Activated CD4-positive, CD25-positive, alpha-beta regulatory T cell treated with anti-CD3 and anti-CD28 coated beads, Interleukin-2, amount 50 U/mL, for 72 hours (primary cell): ENCODE data around the gene AMACR.

Source experiments
- DNase-seq: peaks from one replicate; pipeline ENCODE4 v3.0.0; 2021

AMACR gene

GRCh38 chr5:34005211-34005610 lies 2.6 kb downstream of the AMACR start:
- no peak for DNase-seq

- no peak for DNase-seq
Measured at GRCh38 chr5:34003941-34004340, 3.9 kb downstream of the AMACR start.

GRCh38 chr5:34002629-34003328 lies 5.1 kb downstream of the AMACR start:
- no peak for DNase-seq

- DNase-seq: no peak
Measured at GRCh38 chr5:34001241-34001841, 6.5 kb downstream of the AMACR start.

GRCh38 chr5:33999978-34000377 lies 7.9 kb downstream of the AMACR start:
- DNase-seq: no peak

GRCh38 chr5:33997331-33997983 lies 10.4 kb downstream of the AMACR start:
- DNase-seq: no peak

GRCh38 chr5:33995865-33996264 lies 12.0 kb downstream of the AMACR start:
- DNase-seq: no peak

- no peak for DNase-seq
Measured at GRCh38 chr5:33994845-33995244, 13.0 kb downstream of the AMACR start.

GRCh38 chr5:33992864-33993263 lies 15.0 kb downstream of the AMACR start:
- DNase-seq: no peak

GRCh38 chr5:33985447-33985846 lies 22.4 kb downstream of the AMACR start:
- no peak for DNase-seq

GRCh38 chr5:33984671-33985124 lies 23.2 kb downstream of the AMACR start, which contains the start of gene SLC45A2:
Gene SLC45A2 (minus strand): TSS chr5:33984693. CDS start chr5:33984583, 110 bp downstream.
- DNase-seq: no peak

- DNase-seq: no peak
Measured at GRCh38 chr5:33984178-33984577, 23.7 kb downstream of the AMACR start.

- DNase-seq: no peak
Measured at GRCh38 chr5:33981408-33982162, 26.3 kb downstream of the AMACR start.

GRCh38 chr5:33980030-33980429 lies 27.8 kb downstream of the AMACR start:
- no peak for DNase-seq

GRCh38 chr5:33978306-33978705 lies 29.5 kb downstream of the AMACR start:
- no peak for DNase-seq

- no peak for DNase-seq
Measured at GRCh38 chr5:33976307-33976706, 31.5 kb downstream of the AMACR start.

GRCh38 chr5:33975852-33976251 lies 32.0 kb downstream of the AMACR start:
- no peak for DNase-seq

GRCh38 chr5:33973271-33973670 lies 34.6 kb downstream of the AMACR start:
- no peak for DNase-seq

- DNase-seq: no peak
Measured at GRCh38 chr5:33969572-33970452, 38.0 kb downstream of the AMACR start.

- no peak for DNase-seq
Measured at GRCh38 chr5:33968211-33969005, 39.4 kb downstream of the AMACR start.

- no peak for DNase-seq
Measured at GRCh38 chr5:33966805-33967204, 41.0 kb downstream of the AMACR start.
